Measurements from ENCODE around the gene GDPD5.
A peak's percentile ranks its signal among the peaks of the same experiment; 100 is the strongest.

GDPD5 gene

DNA sequence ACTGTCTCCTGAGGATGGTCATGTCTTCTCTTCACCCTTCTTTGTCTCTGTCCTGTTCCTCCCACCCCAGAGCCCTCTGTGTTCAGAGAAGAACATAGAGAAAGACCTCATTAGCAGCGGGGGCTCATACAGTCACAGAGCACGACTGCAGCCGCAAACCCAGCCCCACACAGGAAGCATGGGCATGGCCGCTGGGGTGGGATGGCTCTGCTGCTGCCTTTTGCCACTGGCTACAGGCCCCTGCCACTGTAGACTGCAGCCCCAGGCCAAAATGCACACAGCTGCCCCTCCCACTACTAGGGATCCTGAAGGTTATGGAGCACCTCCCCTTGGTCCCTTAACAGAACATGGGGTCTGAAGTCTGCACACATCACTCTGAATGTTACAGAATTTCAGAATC is 57.9 kb downstream of the GDPD5 start:
- no peak for DNase-seq
- in situ Hi-C loops (cut with HindIII; ENCODE audit: low pct_ligation_motif_present, low pct_unique_long_range_greater_than_20kb, low sequenced_read_pairs) = no loop called here

DNA sequence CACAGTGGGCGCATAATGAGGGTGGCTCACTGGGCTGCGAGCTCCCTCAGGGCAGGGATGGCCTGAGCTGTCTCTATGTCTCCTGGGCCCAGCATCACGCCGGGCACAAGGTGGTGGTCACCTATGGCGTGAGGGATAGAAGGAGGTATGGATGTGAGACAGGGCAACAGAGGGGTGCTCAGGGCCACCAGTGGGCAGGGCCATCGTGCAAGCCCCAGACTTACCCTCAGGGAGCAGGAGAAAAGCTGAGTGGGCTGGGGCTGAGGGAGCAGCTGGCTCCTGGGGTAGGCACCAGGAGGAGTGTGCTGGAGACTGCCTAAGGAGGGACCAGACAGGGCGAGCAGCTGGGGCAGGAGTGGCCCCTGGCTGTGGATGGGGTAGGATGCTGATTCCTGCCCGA is 58.4 kb downstream of the GDPD5 start:
- DNase-seq = no peak
- in situ Hi-C loops (cut with HindIII; ENCODE audit: low pct_ligation_motif_present, low pct_unique_long_range_greater_than_20kb, low sequenced_read_pairs) = no loop called here

DNA sequence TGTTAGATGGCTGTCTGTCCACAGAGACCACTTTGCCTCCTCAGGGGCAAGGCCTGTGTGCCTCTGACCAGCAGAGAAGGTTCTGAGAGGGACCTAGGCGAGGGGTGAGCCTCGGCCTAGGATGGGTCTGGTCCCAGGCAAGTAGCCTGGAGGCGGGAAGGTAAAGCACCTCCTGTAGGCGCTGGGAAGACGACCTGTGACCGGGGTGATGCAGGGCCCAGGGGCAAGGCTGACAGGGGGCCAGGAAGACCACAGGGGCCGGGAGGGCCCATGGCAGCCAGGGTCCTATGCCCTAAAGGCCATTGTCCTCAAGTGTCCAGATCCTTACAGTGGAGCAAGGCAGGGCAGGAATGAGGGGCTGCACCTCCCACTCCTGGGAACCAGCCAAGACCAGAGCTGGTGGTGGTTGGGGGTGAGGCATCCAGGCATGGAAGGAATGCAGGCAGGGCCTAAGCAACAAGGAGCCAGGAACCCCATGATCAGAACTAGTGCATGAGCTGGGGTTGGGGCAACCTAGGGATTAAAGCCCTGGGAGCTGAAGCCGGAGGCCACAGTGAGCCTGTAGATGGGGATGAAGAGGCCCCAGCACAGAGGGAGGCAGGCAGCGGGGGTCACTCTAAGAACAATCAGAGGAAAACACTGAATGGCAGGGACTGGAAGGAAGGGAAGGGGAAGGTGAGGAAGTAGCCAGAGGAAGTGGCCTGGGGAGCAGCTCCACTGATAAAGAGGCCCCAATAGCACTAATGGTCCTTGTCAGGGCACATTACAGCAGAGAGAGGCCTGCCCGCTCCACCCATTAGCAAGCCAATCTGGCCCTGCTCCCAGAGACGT is 59.8 kb downstream of the GDPD5 start:
- in situ Hi-C loops (cut with HindIII; ENCODE audit: low pct_ligation_motif_present, low pct_unique_long_range_greater_than_20kb, low sequenced_read_pairs) = no loop called here
- DNase-seq = peak; percentile 6

DNA sequence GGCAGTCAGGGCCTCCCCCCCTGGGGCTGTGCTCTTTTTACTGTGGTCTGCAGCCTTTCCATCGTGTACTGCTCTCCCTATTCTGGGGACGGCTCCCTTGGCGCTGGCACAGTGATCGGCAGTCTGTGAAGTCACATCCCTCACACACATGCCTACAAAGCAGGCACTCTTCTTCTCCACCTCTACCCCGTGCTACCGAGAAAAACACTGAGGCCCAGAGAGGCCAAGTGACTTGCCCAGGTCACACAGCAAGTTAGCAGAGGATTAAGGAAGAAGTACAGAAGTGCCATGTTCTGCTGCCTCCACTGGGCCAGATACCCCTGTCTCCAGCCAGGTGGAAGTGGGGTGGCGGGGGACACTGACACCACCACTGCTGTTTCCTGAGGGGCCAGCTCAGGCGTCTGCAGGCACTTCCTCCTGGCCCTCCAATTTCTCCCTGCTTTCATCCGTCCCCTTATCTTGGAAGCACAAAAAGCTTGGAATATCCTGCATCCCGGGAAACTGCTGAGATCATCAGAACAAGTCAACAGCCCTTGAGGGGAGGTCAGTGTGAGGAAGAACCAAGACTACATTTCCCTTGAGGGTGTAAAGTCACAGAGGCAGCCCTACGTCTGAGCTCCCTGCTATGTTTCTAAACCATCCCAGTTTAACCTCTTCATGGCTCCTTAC is 62.5 kb downstream of the GDPD5 start:
- in situ Hi-C loops (cut with HindIII; ENCODE audit: low pct_ligation_motif_present, low pct_unique_long_range_greater_than_20kb, low sequenced_read_pairs) = no loop called here
- no peak for DNase-seq

DNA sequence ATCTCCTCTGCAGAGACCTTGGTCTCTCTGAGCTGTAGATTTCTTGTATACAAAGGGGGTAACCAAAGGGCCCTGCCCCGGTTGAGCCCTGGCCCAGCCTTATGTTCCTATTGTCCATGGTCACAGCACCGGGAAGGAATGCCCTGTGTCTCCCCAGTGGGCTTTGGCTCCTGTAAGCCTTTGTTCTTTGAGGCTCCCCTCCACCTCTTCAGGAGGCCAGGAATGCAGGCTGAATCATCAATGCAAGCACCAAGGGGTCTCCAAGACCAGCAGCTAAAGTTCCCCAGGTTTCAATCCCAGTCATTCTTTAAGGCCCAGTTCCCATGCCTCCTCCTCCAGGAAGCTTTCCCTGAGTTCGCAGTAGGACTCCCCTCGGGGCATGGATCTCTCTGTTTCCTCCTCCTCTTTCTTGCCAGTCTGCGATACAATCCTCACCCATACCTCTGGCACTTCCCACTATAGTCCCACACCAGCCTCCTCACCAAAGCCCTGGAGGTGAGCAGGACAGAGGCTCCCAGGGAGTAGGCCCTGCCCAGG is 63.6 kb downstream of the GDPD5 start:
- no peak for DNase-seq
- in situ Hi-C loops (cut with HindIII; ENCODE audit: low pct_ligation_motif_present, low pct_unique_long_range_greater_than_20kb, low sequenced_read_pairs) = no loop called here

DNA sequence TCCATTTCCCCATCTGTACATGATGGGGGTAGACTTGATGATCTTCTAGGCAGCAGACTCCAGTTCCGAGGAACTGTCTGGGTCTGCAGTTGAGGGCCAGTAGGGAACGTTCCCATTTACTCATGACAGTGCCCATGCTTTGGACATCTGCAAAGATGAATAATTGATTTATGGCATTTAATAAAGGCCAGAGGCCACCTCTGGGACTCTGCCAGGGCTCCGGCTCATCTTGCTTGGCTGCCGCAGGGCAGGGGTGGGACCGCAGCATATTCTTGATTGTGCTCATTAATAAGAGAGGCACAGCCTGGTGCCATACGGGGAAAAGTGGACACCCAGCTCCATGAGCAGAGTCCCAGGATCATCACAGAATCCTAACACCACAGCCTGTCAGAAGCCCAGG is 64.6 kb downstream of the GDPD5 start:
- DNase-seq = no peak
- in situ Hi-C loops (cut with HindIII; ENCODE audit: low pct_ligation_motif_present, low pct_unique_long_range_greater_than_20kb, low sequenced_read_pairs) = no loop called here

DNA sequence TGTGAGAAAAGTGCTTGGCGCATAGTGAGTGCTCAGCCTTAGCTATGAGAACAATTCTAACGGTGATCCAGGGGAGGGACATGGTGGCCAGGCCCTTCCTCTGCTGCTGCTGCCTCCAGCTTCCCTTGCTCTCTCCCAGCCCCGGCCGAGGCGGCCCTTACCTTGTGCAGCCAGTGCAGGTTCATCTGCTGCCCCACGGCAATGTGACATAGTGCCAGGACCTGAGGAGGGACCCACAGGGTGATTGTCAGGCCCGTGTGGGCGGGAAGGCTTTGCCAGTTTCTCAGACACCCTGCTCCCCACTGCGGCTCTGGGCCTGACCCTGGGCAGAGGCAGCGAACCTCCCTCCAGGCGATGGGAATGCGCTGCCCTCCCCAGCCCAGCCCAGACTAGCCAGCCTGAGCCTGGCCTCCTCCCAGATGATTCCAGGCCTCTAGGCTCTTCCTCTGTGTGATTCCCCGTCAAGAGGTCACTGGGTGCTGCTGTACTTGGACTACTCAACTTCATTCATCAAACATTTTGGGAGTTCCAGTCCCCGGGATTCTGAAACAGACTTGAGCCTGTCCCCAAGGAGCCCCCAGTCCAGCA is 69.1 kb downstream of the GDPD5 start:
- DNase-seq = no peak
- in situ Hi-C loops (cut with HindIII; ENCODE audit: low pct_ligation_motif_present, low pct_unique_long_range_greater_than_20kb, low sequenced_read_pairs) = no loop called here

DNA sequence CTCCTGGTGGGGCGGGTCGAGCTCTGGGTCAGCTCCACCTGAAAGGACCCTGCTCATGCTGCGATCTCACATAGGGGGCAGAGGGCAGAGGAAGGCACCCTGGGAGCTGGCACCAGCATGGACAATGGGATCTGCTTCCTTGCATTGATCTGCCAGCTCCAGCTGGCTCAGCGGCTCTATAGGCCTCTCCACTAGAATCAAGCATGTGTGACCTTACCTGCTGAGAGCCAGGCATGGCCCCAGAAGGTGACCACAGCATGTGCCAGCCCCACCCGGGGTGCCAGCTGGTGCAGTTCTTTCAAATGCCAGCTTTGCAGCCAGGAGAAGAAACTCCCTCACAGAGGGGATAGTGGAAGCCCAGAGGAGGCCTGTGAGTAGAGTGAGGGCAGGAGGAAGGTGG is 70.8 kb downstream of the GDPD5 start:
- DNase-seq = no peak
- in situ Hi-C loops (cut with HindIII; ENCODE audit: low pct_ligation_motif_present, low pct_unique_long_range_greater_than_20kb, low sequenced_read_pairs) = no loop called here

DNA sequence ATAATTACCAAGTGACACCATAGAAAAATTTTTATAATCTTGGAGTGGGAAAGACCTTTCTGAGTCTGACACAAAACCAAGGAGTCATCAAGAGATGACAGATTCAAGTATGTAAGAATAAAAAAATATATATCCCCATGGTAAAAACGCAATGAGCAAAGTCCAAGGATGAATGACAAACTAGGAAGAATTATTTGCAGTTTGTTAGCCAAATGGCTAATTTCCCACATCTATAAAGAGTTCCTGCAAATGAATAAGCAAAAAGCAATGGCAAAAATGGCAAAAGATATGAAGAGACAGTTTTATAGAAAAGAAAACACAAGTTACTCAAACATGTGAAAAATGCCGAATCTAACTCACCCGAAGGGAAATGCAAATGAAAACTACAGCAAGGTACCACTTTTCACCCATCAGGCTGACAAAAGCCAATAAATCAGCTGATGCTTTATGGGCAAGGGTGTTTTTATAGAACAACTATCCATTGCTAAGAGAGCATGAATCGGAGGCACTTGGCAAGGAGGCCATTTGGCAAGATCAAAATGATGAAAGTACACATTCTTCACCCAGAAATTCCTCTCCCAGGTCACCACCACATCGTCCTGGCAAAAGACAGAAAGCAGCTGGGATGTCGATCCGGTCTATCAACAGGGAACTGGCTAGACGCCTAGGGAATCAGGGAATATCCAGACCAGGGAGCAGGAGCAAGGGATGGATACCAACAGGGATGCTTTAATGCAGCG is 71.7 kb downstream of the GDPD5 start:
- in situ Hi-C loops (cut with HindIII; ENCODE audit: low pct_ligation_motif_present, low pct_unique_long_range_greater_than_20kb, low sequenced_read_pairs) = no loop called here

DNA sequence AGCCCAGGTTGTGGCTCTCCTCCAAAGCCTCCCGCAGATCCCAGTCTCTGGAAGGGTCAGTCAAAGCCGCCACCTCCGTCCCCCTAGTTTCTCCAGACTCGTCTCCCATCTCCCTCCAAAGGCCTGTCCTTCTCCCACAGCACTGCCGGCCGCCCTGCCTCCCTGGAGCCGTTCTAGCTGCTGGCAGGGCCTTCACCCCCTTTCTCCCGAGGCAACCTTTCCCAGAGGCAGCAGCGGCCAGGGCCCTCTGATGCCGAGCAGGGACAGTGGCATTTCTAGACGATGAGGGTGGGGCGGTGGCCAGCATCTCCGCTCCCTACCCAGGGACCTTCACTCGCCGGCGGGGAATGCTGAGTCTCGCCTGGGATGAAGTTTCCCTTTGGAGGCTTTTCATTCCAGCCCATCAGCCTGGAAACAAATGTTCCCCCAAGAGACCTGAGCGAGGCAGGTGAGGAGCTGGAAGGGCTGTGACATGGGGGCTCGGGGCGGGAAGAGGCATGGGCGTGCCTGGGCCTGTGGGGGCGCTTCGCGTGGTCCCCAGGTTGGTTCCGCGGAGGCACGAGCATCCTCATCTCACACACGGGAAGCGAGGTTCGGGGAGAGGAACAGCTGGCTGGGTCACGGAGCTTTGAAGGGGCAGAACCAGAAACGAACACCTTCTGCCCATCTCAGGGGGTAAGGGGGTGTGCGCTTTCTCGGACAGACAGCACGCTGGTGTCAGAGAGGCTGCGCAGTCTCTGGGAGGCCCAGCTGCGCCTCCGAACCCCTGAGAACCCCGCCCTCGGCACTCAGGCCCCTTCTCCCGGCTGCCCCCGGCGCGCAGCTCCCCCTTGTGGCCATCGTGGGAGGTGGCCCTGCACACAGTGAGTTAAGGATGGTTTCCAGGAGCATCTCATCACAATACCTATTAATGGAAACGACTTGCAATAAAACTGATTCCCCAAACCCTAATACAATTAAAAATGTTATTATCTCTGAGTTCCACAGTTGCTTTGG is 74.6 kb downstream of the GDPD5 start:
- in situ Hi-C loops (cut with HindIII; ENCODE audit: low pct_ligation_motif_present, low pct_unique_long_range_greater_than_20kb, low sequenced_read_pairs) = no loop called here
- no peak for DNase-seq

More for the DNA sequence above, 71.7 kb downstream of the GDPD5 start:
- DNase-seq = no peak

DNA sequence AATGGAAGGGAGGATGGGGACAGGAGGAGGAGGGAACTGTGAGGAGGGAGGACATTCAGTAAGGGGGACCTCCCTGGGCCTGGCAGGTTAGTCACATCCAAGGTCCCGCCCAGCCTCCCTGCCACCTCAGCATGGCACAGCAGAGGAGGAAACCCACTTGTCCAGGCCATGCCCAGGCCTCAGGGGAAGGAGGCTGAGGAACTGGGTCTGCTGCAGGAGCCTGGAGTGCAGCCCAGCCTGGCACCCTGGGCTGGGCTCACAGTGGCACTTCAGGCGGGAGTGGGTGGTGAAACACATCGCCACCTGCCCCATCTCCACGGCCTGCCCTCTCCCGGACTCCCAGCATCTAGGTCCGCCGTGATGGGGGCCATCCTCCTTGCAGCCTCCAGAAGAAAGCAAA is 75.5 kb downstream of the GDPD5 start:
- DNase-seq = no peak

DNA sequence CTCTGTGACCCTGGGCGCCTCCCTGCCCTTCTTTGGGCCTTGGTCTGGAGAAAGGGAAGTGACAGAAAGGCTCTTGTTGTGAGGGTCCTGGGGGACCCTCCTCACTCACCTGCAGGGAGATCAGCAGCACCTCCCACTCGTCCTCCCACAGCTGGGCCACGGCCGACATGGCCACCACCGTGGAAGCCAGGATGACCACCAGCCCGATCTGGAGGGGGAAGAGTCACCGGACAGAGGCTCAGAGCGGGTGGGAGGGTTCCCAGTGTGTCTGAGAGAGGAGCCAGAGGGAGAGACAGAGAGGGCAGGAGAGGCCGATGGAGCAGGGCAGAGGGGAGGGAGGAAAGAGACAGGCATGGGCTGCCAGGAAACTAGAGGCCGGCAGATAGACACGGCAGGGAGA is 76.0 kb downstream of the GDPD5 start:
- DNase-seq = no peak
- in situ Hi-C loops (cut with HindIII; ENCODE audit: low pct_ligation_motif_present, low pct_unique_long_range_greater_than_20kb, low sequenced_read_pairs) = no loop called here

More for the DNA sequence above, 75.5 kb downstream of the GDPD5 start:
- in situ Hi-C loops (cut with HindIII; ENCODE audit: low pct_ligation_motif_present, low pct_unique_long_range_greater_than_20kb, low sequenced_read_pairs) = no loop called here

DNA sequence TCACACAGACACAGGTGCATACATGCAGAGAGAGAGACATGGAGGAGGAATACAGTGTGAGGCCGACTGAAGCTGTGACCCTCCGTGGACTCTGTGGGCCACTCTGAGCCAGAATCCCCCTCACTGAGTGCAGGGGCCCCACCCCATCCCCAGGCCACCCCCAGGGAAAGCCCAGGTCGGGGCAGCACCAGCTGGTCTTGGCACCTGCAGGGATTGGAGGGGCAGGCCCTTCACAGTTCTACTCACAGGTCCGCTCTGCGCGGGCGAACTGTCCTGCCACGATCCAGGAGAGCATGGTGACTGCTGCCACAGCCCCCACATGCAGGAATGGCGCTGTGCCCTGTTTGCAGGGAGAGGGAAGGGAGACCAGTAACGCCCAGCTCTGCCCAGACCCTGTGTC is 76.5 kb downstream of the GDPD5 start:
- in situ Hi-C loops (cut with HindIII; ENCODE audit: low pct_ligation_motif_present, low pct_unique_long_range_greater_than_20kb, low sequenced_read_pairs) = no loop called here
- DNase-seq = no peak

DNA sequence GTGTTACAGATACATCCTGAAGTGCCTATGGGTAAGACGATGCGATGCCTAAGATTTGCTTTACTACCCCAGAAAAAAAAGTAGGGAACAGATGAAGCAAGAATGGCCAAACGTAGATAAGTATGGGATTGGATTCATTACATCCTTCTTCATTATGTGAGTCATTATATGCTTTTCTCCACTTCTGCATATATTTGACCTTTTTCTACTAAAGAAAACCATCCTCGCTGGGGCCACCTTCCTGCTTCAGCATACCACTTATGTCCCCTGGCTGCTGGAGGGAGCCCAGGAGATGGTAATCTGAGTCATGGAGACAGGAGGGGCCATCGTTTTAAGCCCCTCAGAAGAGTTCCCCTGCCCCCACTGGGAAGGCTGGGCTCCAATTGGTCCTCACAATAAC is 78.3 kb downstream of the GDPD5 start:
- DNase-seq = no peak
- in situ Hi-C loops (cut with HindIII; ENCODE audit: low pct_ligation_motif_present, low pct_unique_long_range_greater_than_20kb, low sequenced_read_pairs) = no loop called here

DNA sequence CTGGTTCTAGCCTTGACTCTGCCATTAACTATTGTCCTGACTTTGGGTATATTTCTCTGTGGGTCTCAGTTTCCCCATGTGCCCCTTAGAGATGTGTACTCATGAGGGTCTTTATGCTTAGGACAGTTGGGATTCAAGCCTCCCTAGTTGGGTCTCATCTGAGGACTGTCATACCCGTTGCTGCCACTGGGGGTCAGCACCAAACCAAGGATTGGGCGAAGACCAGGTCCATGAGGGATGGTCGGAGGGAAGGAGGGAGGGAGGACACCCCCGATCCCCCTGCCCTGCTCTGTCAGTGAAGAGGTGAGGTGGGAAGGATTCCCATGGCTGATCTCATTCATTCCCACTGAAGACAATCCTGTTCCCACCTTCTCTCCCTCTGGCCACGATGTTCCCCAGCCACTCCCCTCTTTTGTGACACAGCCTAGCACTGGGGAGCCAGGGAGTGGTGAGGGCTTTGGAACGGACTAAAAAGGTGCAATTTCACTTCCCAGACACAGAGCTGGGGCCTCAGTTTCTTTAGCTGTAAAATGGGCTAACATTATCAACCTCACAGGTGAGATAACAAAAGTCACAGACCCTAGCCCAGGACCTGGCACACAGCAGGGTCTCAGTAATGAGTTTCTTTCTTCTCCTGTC is 80.3 kb downstream of the GDPD5 start:
- peak; percentile 55 for DNase-seq
- in situ Hi-C loops (cut with HindIII; ENCODE audit: low pct_ligation_motif_present, low pct_unique_long_range_greater_than_20kb, low sequenced_read_pairs) = no loop called here

DNA sequence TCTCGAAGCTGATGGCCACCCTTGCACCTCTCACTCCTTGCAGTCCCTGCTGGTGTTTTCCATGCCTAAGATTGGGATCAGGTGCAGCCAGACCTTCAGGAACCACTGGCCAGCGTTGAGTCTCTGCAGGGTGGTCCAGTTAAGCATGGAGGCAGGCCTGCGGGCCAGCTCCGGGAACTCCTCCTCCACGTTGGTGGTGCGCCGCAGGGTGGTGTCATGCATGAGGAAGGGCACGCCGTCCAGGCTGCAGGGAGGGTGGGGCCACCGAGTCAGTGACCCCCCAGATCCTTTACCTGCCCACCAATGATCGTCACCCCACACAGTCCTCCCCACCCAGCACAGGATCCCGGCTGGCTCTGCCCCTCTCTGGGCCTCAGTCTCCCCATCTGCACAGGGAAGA is 82.7 kb downstream of the GDPD5 start:
- in situ Hi-C loops (cut with HindIII; ENCODE audit: low pct_ligation_motif_present, low pct_unique_long_range_greater_than_20kb, low sequenced_read_pairs) = no loop called here
- no peak for DNase-seq

DNA sequence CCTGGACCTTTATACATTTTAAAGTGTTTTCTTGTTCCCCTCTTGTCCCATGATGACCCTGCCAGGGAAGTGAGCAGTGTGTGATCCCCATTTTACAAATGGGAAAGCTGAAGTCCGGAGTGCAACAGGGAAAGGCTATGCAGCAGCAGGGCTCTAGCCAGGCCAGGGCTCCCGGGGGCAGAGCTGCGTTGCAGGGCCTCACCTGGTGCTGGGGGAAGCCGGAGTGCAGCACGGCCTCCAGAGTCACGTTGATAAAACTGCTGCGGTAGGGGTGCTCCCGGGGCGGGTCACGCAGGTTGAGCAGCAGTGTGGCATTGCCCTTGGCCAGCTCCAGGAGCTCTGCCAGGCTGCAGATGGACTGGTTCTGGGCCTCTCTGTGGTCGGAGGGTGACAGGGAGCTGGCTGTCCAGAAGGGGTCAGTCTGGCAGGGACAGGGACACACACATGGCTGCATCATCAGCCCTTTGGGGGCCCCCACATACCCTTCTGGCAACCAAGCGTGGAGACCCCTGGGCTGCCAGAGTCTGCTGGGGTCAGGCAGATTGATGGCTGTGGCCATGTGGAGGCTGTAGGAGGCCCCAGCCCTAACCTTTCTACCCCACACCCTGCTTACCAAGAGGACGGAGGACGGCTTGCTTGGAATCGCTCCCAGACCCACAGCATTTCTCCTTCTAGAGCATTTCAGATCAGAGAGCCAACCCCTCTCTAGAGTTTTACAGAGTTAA is 83.4 kb downstream of the GDPD5 start:
- DNase-seq = no peak
- in situ Hi-C loops (cut with HindIII; ENCODE audit: low pct_ligation_motif_present, low pct_unique_long_range_greater_than_20kb, low sequenced_read_pairs) = no loop called here
